ENCODE data around the gene DIP2C. TPM values are rescaled to one million over a fixed set of nuclear protein-coding genes. Genes with fewer than 3 reads are reported as not detected.
"Not testable (repeated sequence)": the region's sequence is repeated elsewhere in the genome, so short reads cannot be mapped to it uniquely, and the experiment has no call there.

DIP2C gene
- total RNA-seq, 4 donors from 2014 or later: 13.4 to 32.0 (median 18.4) TPM

- H3K27me3 ChIP-seq: no peaks in the 10 kb centered on the region
- peak overlapping the region; percentile 37 to 74 (median 70) for H3K27ac ChIP-seq
- H3K36me3 ChIP-seq: no peaks in the 10 kb centered on the region
- DNase-seq: no peak
- intact Hi-C loops (cut with DNase I; ENCODE audit: low total_unique reads): no loop called here
- peaks cover 6 to 16% (median 8%) of the 10 kb centered on the region in 4 donors for H3K4me1 ChIP-seq
- H3K9me3 ChIP-seq: no peaks in the 10 kb centered on the region
- WGBS, 2 donors (ENCODE audit: low coverage in 1 of 2): 44 to 70% methylated on average over 2 to 7 of the region's 7 CpGs
- TF ChIP-seq EP300 (IDR thresholded peaks at IDR 0.05; ENCODE audit: low read depth) (no peak), CTCF (IDR thresholded peaks at IDR 0.05) (no peak), POLR2A (IDR thresholded peaks at IDR 0.05) (no peak), POLR2AphosphoS5 (IDR thresholded peaks at IDR 0.05) (no peak)
- in situ Hi-C loops (cut with MboI; ENCODE audit: low pct_ligation_motif_present in 1 of 4, low pct_unique_long_range_greater_than_20kb in 1 of 4, low sequenced_read_pairs in 3 of 4): no loop called here
- no peak overlapping the region for H3K4me3 ChIP-seq
Observed at GRCh38 chr10:634256-634655, 55.2 kb downstream of the DIP2C start.

- TF ChIP-seq POLR2AphosphoS5 (IDR thresholded peaks at IDR 0.05): no peak
- no peak for TF ChIP-seq POLR2A (IDR thresholded peaks at IDR 0.05)
- TF ChIP-seq EP300 (IDR thresholded peaks at IDR 0.05; ENCODE audit: low read depth): no peak
- no peak for TF ChIP-seq CTCF (IDR thresholded peaks at IDR 0.05)
- intact Hi-C loops (cut with DNase I; ENCODE audit: low total_unique reads) (no loop called here), in situ Hi-C loops (cut with MboI; ENCODE audit: low pct_ligation_motif_present in 1 of 4, low pct_unique_long_range_greater_than_20kb in 1 of 4, low sequenced_read_pairs in 3 of 4) (no loop called here)
- Histone ChIP-seq H3K27me3 (no peaks in the 10 kb centered on the region), H3K4me3 (no peak overlapping the region), H3K4me1 (peaks cover 6 to 16% (median 8%) of the 10 kb centered on the region in 4 donors), H3K9me3 (no peaks in the 10 kb centered on the region), H3K27ac (peak overlapping the region; percentile 37 to 74 (median 70)), H3K36me3 (no peaks in the 10 kb centered on the region)
- WGBS, 2 donors (ENCODE audit: low coverage in 1 of 2): 77% methylated on average over 7 to 38 of the region's 39 CpGs
- no peak for DNase-seq
Observed at GRCh38 chr10:633279-634245, 55.9 kb downstream of the DIP2C start.

- intact Hi-C loops (cut with DNase I; ENCODE audit: low total_unique reads); in situ Hi-C loops (cut with MboI; ENCODE audit: low pct_ligation_motif_present in 1 of 4, low pct_unique_long_range_greater_than_20kb in 1 of 4, low sequenced_read_pairs in 3 of 4); H3K36me3 ChIP-seq; H3K4me3 ChIP-seq; H3K9me3 ChIP-seq; DNase-seq; H3K27me3 ChIP-seq: not testable (repeated sequence)
- peak overlapping the region; percentile 37 to 74 (median 70) for H3K27ac ChIP-seq
- 92% methylated on average over 19 of the region's 21 CpGs; no CpG with 5 or more reads in 1 of the 2 donors for WGBS, 2 donors (ENCODE audit: low coverage in 1 of 2)
- peaks cover 6 to 15% (median 8%) of the 10 kb centered on the region in 4 donors for H3K4me1 ChIP-seq
Observed at GRCh38 chr10:632807-633177, 56.7 kb downstream of the DIP2C start.

- WGBS, 2 donors (ENCODE audit: low coverage in 1 of 2): 92 to 95% methylated on average over 2 to 21 of the region's 51 CpGs
- H3K27ac ChIP-seq: peak overlapping the region in 1 of 4 donors; percentile 73
- DNase-seq; H3K4me1 ChIP-seq; H3K36me3 ChIP-seq; H3K4me3 ChIP-seq; H3K27me3 ChIP-seq; H3K9me3 ChIP-seq; in situ Hi-C loops (cut with MboI; ENCODE audit: low pct_ligation_motif_present in 1 of 4, low pct_unique_long_range_greater_than_20kb in 1 of 4, low sequenced_read_pairs in 3 of 4); intact Hi-C loops (cut with DNase I; ENCODE audit: low total_unique reads): not testable (repeated sequence)
Observed at GRCh38 chr10:632155-632806, 57.2 kb downstream of the DIP2C start.

GRCh38 chr10:631266-631665 is 58.2 kb downstream of the DIP2C start:
- intact Hi-C loops (cut with DNase I; ENCODE audit: low total_unique reads) (no loop called here), in situ Hi-C loops (cut with MboI; ENCODE audit: low pct_ligation_motif_present in 1 of 4, low pct_unique_long_range_greater_than_20kb in 1 of 4, low sequenced_read_pairs in 3 of 4) (no loop called here)
- H3K27ac ChIP-seq: no peak overlapping the region
- H3K9me3 ChIP-seq: no peaks in the 10 kb centered on the region
- H3K36me3 ChIP-seq: no peaks in the 10 kb centered on the region
- WGBS, 2 donors (ENCODE audit: low coverage in 1 of 2): 88 to 100% methylated on average over 4 to 11 of the region's 11 CpGs
- no peak for DNase-seq
- TF ChIP-seq EP300 (IDR thresholded peaks at IDR 0.05; ENCODE audit: low read depth): no peak
- TF ChIP-seq POLR2AphosphoS5 (IDR thresholded peaks at IDR 0.05): no peak
- TF ChIP-seq POLR2A (IDR thresholded peaks at IDR 0.05): no peak
- no peak for TF ChIP-seq CTCF (IDR thresholded peaks at IDR 0.05)
- no peaks in the 10 kb centered on the region for H3K27me3 ChIP-seq
- no peak overlapping the region for H3K4me3 ChIP-seq
- H3K4me1 ChIP-seq: peaks cover 6 to 12% (median 8%) of the 10 kb centered on the region in 4 donors

Measured in transverse colon (tissue), 4 donors.